Fibroblast of lung (primary cell): Measurements from ENCODE around the gene MLLT10. TPM values are rescaled to one million over a fixed set of nuclear protein-coding genes. Genes with fewer than 3 reads are reported as not detected.

Experiments used
- DNase-seq, 2 donors: peaks; one replicate each; pipeline versions ENCODE4 v3.0.0 to v3.0.0-alpha.2; 2010; ENCODE audit warnings: low read depth in 2 of 2
- H2AFZ ChIP-seq: 2 replicates; pipeline ENCODE4 v1.5.1; 2012; ENCODE audit warnings: low read length, control low read depth, inconsistent platforms
- H3K27ac ChIP-seq: 2 replicates; pipeline ENCODE4 v1.5.1; 2011; ENCODE audit warnings: low read length, control low read depth; ENCODE audit not compliant: insufficient read depth
- H3K27me3 ChIP-seq: 2 replicates; pipeline ENCODE4 v1.5.1; 2011; ENCODE audit warnings: mild to moderate bottlenecking, low read length; ENCODE audit not compliant: control insufficient read depth, insufficient read depth
- H3K36me3 ChIP-seq: 2 replicates; pipeline ENCODE4 v1.5.1; 2011; ENCODE audit warnings: low read length; ENCODE audit not compliant: control insufficient read depth, insufficient read depth
- H3K4me1 ChIP-seq: 2 replicates; pipeline ENCODE4 v1.5.1; 2011; ENCODE audit warnings: low read length; ENCODE audit not compliant: control insufficient read depth, insufficient read depth; ENCODE audit errors: extremely low read depth
- H3K4me2 ChIP-seq: 2 replicates; pipeline ENCODE4 v1.5.1; 2011; ENCODE audit warnings: low read length, control low read depth; ENCODE audit not compliant: insufficient read depth; ENCODE audit errors: extremely low read depth
- H3K4me3 ChIP-seq, 4 experiments: fragments of 200-600 bp in 1 of 4; sonication (generic) in 1 of 4; replicated peaks in 1 of 4; 2 replicates each; pipeline ENCODE4 v1.5.1; 2011 to 2016; ENCODE audit warnings: low read length in 4 of 4, low read depth in 3 of 4, mild to moderate bottlenecking in 3 of 4, control low read depth in 2 of 4, inconsistent platforms in 1 of 4, mixed read lengths in 1 of 4; ENCODE audit not compliant: insufficient read depth in 1 of 4; ENCODE audit errors: control extremely low read depth in 1 of 4
- H3K79me2 ChIP-seq: 2 replicates; pipeline ENCODE4 v1.5.1; 2012; ENCODE audit warnings: mild to moderate bottlenecking, low read length, inconsistent platforms; ENCODE audit not compliant: control insufficient read depth, insufficient read depth
- H3K9ac ChIP-seq: 2 replicates; pipeline ENCODE4 v1.5.1; 2011; ENCODE audit warnings: mild to moderate bottlenecking, low read length, control low read depth; ENCODE audit not compliant: insufficient read depth
- H3K9me3 ChIP-seq: 2 replicates; pipeline ENCODE4 v1.5.1; 2012; ENCODE audit warnings: low read depth, low read length; ENCODE audit not compliant: control insufficient read depth, insufficient read depth
- H4K20me1 ChIP-seq: 2 replicates; pipeline ENCODE4 v1.5.1; 2011; ENCODE audit warnings: low read length; ENCODE audit not compliant: control insufficient read depth, insufficient read depth; ENCODE audit errors: extremely low read depth
- CTCF ChIP-seq, 2 donors: IDR thresholded peaks in 1 of 2; conservative IDR thresholded peaks in 1 of 2; 1 replicate in 1 of 2; 2 replicates in 1 of 2; pipeline ENCODE4 v1.5.1; 2011 to 2012; ENCODE audit warnings: low read length in 2 of 2, control low read depth in 1 of 2, inconsistent platforms in 1 of 2, low read depth in 1 of 2, mild to moderate bottlenecking in 1 of 2
- EZH2 ChIP-seq: IDR thresholded peaks from 2 replicates; pipeline ENCODE4 v1.5.1; 2012; ENCODE audit warnings: low read length, control low read depth, mild to moderate bottlenecking; ENCODE audit errors: missing control alignments
- polyA plus RNA-seq, 2 donors: library from polyadenylated mRNA; depleted of rRNA in 1 of 2; stranded (reverse) in 1 of 2; unstranded in 1 of 2; fragments of >200 nt; gene quantifications; 2 replicates each; pipeline ENCODE4 v1.2.1, GENCODE V29; 2011 to 2012; ENCODE audit warnings: missing spikeins in 1 of 2
- total RNA-seq: library from RNA; depleted of rRNA; stranded (reverse); fragments of >200 nt; gene quantifications from 2 replicates; pipeline ENCODE4 v1.2.1, GENCODE V29; 2014

Gene MLLT10
- total and polyA plus RNA-seq, 2 donors (not counting 1 experiment from before 2014, with no cell fraction given) = 25.6 to 56.3 TPM

- no peak for TF ChIP-seq EZH2
- Histone ChIP-seq H2AFZ (no peak overlapping the region), H3K9me3 (no peaks in the 10 kb centered on the region), H3K4me1 (no peaks in the 10 kb centered on the region), H3K4me3 (no peak overlapping the region), H3K36me3 (peaks cover 6% of the 10 kb centered on the region), H3K79me2 (no peaks in the 10 kb centered on the region), H3K9ac (no peak overlapping the region), H4K20me1 (no peaks in the 10 kb centered on the region), H3K4me2 (no peak overlapping the region), H3K27ac (no peak overlapping the region), H3K27me3 (no peaks in the 10 kb centered on the region)
- no peak for DNase-seq
Measured at GRCh38 chr10:21746118-21746517, 212.1 kb downstream of the MLLT10 start.

DNA sequence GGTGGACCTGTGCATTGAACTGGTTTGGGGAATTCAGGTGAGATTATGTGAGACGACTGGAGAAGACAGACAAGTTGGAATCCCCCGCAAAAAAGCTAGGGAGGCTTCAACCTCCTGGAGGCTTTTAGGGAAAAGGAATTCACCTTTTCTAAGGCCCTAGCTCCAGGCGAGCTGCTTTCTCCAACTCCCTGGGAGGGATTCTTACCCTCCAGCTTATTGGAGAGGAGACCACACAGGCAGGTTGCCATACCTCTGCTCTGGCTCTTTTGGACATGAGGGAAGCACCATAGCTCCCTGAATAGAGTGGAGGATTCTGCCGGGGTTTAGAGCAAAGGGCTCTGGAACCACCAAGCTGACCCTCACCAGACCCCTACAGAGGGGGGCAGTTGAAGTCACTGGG lies 213.8 kb downstream of the MLLT10 start:
- H3K9me3 ChIP-seq = no peaks in the 10 kb centered on the region
- no peak overlapping the region for H2AFZ ChIP-seq
- no peak overlapping the region for H3K4me3 ChIP-seq
- H3K4me1 ChIP-seq = no peaks in the 10 kb centered on the region
- no peak overlapping the region for H3K4me2 ChIP-seq
- no peaks in the 10 kb centered on the region for H3K27me3 ChIP-seq
- DNase-seq = no peak
- H3K36me3 ChIP-seq = peaks cover 6% of the 10 kb centered on the region
- H3K79me2 ChIP-seq = no peaks in the 10 kb centered on the region
- H4K20me1 ChIP-seq = no peaks in the 10 kb centered on the region
- TF ChIP-seq CTCF (conservative IDR thresholded peaks at IDR 0.05 in 1 of 2, IDR thresholded peaks at IDR 0.05 in 1 of 2; ENCODE audit: low read depth in 1 of 2, low read length in 2 of 2) (no peak), EZH2 (no peak)
- H3K27ac ChIP-seq = no peak overlapping the region
- no peak overlapping the region for H3K9ac ChIP-seq

DNA sequence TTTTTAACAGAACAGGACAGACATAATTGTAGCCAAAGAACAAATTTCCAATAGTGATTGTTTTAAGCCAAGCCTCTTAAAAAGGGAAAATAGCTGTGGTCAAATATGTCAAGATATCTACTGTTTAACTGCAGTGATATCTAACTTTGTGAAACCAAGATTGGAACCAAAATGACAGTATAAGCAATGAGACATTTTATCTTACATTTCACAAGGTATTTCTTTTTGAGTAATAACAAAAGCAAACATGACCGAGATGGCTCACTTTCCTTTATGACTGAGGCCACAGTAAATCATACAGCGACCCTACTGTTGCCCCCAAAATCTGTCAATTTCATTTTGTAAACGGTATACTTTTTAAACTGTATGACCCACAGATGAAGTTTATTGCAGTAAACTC lies 215.8 kb downstream of the MLLT10 start:
- DNase-seq = peak; percentile 7 to 68
- no peaks in the 10 kb centered on the region for H4K20me1 ChIP-seq
- no peak overlapping the region for H3K4me2 ChIP-seq
- TF ChIP-seq CTCF (conservative IDR thresholded peaks at IDR 0.05 in 1 of 2, IDR thresholded peaks at IDR 0.05 in 1 of 2; ENCODE audit: low read depth in 1 of 2, low read length in 2 of 2) (no peak), EZH2 (no peak)
- no peak overlapping the region for H3K27ac ChIP-seq
- H3K4me1 ChIP-seq = no peaks in the 10 kb centered on the region
- H3K9ac ChIP-seq = no peak overlapping the region
- H3K4me3 ChIP-seq = no peak overlapping the region
- H3K36me3 ChIP-seq = no peaks in the 10 kb centered on the region
- no peaks in the 10 kb centered on the region for H3K27me3 ChIP-seq
- no peak overlapping the region for H2AFZ ChIP-seq
- H3K9me3 ChIP-seq = no peaks in the 10 kb centered on the region
- no peaks in the 10 kb centered on the region for H3K79me2 ChIP-seq
